ENCODE data around the gene XBP1. TPM values are rescaled to one million over a fixed set of nuclear protein-coding genes. Genes with fewer than 3 reads are reported as not detected.

Gene XBP1
- total and polyA plus RNA-seq, 2 of the 13 experiments (the other 11 are each of a cell fraction or from before 2014, with no cell fraction given), result 416 to 427 TPM

- TF ChIP-seq TCF7L2 (IDR thresholded peaks at IDR 0.05; ENCODE audit: low read depth, low read length) (no peak), ZNF263 (CRISPR knock-in tag; IDR thresholded peaks at IDR 0.05) (no peak; the same call in 1 of the 2 replicates), NR2F6 (IDR thresholded peaks at IDR 0.05) (peak; percentile 43; the same call in 1 of the 2 replicates), NR2F6 (CRISPR knock-in tag; IDR thresholded peaks at IDR 0.05) (peak; percentile 74), PLSCR1 (CRISPR knock-in tag; IDR thresholded peaks at IDR 0.05; ENCODE audit: borderline replicate concordance) (0 out of 2 replicates have a peak, but pooled peaks have one; percentile 39), ZFP36 (IDR thresholded peaks at IDR 0.05; ENCODE audit: borderline replicate concordance, low read depth, low read length, partially characterized antibody) (no peak), SAP130 (CRISPR knock-in tag; IDR thresholded peaks at IDR 0.05; ENCODE audit: low read depth) (peak; percentile 82), STAT6 (CRISPR knock-in tag; IDR thresholded peaks at IDR 0.05; ENCODE audit: borderline replicate concordance) (0 out of 2 replicates have a peak, but pooled peaks have one; percentile 60), MATR3 (CRISPR knock-in tag; IDR thresholded peaks at IDR 0.05) (no peak), ZNF850 (CRISPR knock-in tag; conservative IDR thresholded peaks at IDR 0.05) (0 out of 2 replicates have a peak, but pooled peaks have one; percentile 67), AKAP8 (CRISPR knock-in tag; IDR thresholded peaks at IDR 0.05) (peak; percentile 80; the same call in 1 of the 2 replicates), ZNF552 (CRISPR knock-in tag; IDR thresholded peaks at IDR 0.05; ENCODE audit: borderline replicate concordance) (no peak), ZBTB43 (CRISPR knock-in tag; conservative IDR thresholded peaks at IDR 0.05) (no peak), ZNF24 (IDR thresholded peaks at IDR 0.05) (no peak), ZBTB34 (CRISPR knock-in tag; IDR thresholded peaks at IDR 0.05) (no peak), ZNF598 (CRISPR knock-in tag; IDR thresholded peaks at IDR 0.05; ENCODE audit: borderline replicate concordance) (no peak), CSRNP2 (CRISPR knock-in tag; conservative IDR thresholded peaks at IDR 0.05; ENCODE audit: low read depth) (no peak), MAFG (CRISPR knock-in tag; IDR thresholded peaks at IDR 0.05) (no peak), MAFK (conservative IDR thresholded peaks at IDR 0.05 in 1 of 2, IDR thresholded peaks at IDR 0.05 in 1 of 2; ENCODE audit: low read length in 2 of 2) (no peak), TARDBP (CRISPR knock-in tag; IDR thresholded peaks at IDR 0.05) (0 out of 2 replicates have a peak, but pooled peaks have one; percentile 26), SRY (CRISPR knock-in tag; IDR thresholded peaks at IDR 0.05) (peak; percentile 94)
These were observed at the start of gene XBP1 (continued) for GRCh38 chr22:28800308-28801041.

All from HepG2 (cell line).